Ammon's horn (tissue), 1 donor: ENCODE measurements around the gene WWOX.

Experiments
- DNase-seq: peaks from one replicate; pipeline ENCODE4 v3.0.0-alpha.2; 2016; ENCODE audit warnings: low spot score

WWOX gene

GRCh38 chr16:78804058-78804735, 704.7 kb downstream of the WWOX start:
- DNase-seq = no peak

GRCh38 chr16:78805556-78805955, 706.1 kb downstream of the WWOX start:
- DNase-seq = no peak

DNA sequence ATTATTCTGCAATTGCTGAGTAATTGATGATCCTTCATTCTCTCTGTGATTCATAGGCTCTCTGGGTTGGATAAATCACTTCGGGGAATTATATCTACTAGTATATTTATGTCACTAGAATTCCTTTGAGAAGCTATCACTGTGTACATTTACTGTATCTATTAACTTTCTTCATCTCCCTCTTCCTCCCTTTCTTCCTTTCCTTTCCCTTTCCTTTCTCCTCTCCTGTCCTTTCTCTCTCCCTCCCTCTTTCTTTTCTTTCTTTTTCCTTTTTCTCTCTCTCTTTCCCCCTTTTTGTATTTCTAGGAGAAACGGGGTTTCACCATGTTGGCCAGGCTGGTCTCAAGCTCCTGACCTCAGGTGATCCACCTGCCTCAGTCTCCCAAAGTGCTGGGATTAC, 711.8 kb downstream of the WWOX start:
- DNase-seq = no peak

DNA sequence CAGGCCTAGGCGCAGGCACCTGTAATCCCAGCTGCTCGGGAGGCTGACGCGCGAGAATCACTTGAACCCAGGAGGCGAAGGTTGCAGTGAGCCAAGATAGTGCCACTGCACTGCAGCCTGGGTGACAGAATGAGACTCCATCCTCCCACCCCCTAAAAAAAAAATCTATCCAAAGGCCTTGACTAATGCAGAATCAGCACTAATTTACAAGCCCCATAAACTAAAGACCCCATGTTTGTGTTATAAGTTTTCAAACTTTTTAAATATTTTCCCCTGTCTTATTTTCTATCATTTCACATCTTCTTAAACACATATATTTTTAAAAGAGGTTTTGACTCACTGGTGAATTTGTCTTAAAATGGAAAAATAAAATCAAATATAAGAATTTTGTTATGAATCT, 713.1 kb downstream of the WWOX start:
- no peak for DNase-seq

DNA sequence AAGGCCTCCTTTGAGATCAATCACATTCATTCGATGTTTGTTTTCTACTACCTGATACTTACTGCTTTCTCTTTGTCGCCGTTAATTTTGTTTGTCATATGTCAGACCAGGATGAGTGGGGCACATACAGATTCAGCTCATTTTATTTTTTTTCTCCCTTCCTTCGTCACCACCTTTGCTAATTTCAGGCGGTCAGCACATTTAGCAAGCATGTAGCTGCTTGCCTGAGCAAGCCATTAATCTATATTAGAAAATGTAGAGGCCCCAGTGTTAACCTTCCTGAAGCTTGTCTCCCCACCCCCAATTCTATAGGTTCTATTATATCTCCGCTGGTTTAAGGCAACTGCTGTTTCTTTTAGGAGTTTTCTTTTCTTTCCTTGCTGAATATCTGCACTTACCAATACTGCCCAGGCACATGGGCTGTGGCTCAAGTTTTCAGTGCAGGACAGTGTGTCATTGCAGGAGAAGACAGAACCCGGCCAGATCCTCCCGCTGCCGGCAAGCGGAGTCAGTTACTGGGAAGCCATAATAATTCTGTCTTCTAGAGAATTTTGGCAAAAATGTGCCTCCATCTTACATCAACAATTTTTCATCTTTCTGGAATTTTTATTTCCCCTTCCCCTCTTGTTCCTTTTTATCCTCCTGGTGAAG, 714.3 kb downstream of the WWOX start:
- DNase-seq = no peak

- DNase-seq = no peak
These were observed 716.3 kb downstream of the WWOX start for GRCh38 chr16:78815713-78816112.

- peak; percentile 19 for DNase-seq
These were observed 717.2 kb downstream of the WWOX start for GRCh38 chr16:78816499-78817195.

DNA sequence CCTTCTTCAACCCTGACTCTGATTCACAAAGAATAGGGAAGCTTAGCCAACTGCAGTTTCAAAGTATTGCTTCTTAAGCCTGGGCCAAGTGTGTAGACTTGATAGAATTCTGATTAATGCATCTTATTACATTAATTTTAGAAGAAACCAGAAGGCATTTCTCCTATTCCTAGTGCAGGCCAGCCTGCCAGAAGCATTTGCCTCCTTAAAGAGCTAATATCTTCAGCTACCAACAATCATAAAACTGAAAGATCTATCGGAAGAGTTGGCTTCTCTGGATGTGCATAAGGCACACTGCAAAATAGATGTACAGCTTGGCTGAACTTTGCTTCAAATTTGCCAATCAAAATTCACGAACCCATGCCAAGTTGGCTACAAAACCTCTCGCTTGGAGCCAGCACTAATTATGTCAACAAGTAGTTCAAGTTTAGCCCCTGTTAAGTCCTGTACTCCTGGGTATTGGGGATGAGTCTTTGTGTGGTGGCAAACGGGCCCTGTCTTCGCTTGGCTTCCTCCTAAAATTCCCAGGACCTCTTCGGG, 717.8 kb downstream of the WWOX start:
- no peak for DNase-seq

DNA sequence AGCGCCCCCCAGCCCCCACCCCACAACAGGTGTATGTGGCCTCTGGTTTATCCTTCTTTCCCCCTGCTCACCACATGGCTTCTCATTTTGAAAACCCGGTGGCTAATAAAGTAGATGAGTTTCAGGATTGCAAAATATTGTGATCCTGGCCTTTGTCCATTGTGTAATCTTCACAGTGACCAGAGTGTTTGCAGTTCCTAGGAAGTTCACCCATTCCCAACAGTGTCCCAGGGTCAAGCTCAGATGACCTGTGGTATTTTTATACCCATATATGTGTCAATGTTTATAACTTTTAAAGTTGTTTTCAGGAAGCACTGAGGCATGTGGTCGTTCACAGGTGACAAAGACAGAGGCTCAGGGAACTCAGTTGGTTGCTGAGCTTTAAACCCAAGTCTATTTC, 721.9 kb downstream of the WWOX start:
- DNase-seq = no peak

GRCh38 chr16:78822509-78822908, 723.1 kb downstream of the WWOX start:
- DNase-seq = no peak

GRCh38 chr16:78823027-78823426, 723.6 kb downstream of the WWOX start:
- DNase-seq = no peak

- DNase-seq = no peak
These were observed 729.8 kb downstream of the WWOX start for GRCh38 chr16:78829280-78829679.

DNA sequence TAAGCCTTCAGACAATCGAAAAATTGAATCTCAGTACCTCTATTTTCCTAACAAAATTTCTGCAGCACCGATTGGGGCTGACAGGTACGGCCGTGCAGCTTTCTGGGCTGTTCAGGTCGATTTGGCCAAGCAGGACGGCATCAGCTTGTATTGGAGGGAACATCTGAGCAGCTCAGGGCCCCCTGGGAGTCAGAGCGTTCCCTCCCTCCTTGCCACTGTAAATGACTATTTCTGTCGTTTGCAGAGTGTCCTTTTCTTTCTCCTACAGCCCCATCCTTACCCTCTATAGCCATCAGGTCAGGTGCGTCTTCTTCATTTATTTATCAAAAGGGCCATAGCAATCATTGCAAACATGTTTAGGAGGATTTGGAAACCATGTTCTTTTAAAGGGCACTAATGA, 731.1 kb downstream of the WWOX start:
- no peak for DNase-seq

GRCh38 chr16:78832100-78832499, 732.6 kb downstream of the WWOX start:
- DNase-seq = no peak

DNA sequence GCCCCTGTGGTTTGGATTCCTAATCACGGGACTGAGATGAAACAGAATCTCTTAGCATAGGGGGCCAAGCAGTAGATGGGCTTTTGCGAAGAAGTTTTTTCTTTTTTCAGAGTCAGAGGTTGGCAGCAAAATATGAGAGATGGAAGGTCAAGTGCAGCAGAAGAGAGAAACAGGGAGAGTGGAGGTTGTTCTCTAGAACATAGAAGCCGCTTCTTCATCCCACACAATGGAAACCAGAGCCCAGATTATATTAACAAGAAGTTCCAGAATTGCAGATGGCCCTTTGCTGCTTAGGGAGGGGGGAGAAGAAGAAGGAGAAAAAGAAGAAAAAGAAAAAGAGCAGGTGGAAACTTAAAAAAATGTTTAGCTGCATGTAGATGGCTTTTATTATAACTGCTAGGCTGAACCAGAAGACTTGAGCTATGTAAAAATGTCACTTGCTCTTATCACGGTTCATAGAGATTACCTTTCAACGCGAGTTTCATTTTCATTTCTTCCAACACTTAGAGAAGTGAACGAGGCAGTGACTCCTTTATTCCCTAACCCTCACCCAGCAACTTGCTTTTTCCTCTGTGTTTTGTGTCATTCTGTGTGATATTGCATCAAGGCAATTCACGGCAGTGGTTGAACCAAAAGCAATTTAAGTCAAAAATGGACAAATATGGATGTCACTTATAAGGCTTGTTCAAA, 737.5 kb downstream of the WWOX start:
- DNase-seq = no peak

DNA sequence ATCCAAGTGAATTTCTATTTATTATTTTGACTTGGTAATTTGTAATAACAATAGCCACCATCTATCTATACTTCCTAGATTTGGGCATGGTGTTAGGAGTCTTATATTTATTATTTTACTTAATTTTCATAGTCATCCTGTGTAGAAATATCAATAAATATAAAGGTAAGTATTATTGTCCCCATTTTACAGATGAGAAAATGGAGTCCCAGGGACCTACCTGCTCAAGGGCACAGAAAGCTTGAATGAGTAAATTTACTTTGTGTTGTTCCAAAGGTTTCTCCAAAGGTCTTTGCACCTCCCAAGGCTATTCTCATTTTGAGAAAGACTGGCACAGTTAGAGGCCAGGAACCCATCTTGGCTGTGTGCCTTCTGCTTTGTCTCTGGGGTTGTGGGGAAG, 738.3 kb downstream of the WWOX start:
- DNase-seq = no peak

GRCh38 chr16:78838276-78838675, 738.8 kb downstream of the WWOX start:
- no peak for DNase-seq

GRCh38 chr16:78842950-78843349, 743.5 kb downstream of the WWOX start:
- DNase-seq = no peak

DNA sequence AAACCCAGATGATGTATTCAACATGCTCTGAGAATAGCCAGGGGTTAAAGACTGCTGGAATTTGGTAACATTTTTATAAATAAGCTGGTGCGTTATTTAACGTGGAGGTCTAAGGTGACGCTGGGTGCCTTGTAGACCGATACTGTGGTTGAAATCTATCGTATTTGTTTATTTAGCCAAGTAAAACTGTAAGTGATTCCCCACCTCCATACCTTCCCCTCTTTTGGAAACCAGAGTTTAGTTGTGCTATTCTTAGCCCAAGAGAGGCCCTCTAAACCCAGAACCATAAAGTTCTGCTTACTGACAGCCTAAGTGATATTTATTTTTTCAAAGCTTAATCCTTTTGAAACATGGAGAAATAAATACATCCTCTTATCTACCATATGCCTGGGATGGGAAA, 744.5 kb downstream of the WWOX start:
- no peak for DNase-seq

- peak; percentile 7 for DNase-seq
These were observed 745.2 kb downstream of the WWOX start for GRCh38 chr16:78844682-78845081.

DNA sequence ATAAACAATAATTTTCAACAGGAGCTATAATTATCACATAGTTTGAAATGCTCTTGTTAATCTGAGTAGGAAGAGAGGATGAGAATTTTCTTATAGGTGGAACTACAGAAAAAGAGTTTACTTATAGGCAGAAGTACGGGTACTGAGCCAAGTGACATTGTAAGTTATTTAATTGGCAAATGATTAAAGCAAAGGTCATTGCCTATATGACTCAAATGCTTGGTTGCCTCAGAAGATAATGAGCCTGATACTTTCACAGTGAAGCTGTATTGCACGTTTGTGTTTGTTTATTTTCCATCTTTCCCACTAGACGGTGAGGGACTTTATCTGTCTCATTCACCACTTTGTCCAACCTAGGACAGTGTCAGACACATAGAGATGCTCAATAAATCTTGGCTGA, 751.8 kb downstream of the WWOX start:
- no peak for DNase-seq

DNA sequence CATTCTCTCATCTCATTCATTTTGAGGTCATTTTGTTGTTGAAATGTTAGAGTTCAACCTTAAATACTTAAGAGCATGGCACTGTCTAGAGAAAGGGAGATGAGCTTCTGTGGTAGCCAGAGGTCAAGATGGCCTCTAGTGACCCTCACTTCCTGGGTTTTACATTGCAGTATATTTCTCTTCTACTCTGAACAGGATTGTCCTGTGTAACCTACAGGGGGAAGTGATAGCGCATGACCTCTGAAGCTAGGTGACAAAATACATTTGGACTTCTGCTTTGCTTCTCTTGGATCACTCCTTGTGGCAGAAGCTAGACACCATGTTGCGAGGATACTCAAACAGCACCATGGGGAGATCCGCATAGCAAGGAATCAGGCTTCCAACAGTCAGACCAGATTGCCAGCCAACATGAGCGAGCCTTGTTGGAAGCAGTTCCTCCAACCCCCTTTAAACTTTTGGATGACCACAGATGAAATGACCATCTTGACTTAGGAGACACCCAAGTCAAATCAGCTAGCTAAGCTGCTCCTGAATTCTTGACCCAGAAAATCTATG, 752.7 kb downstream of the WWOX start:
- DNase-seq = no peak
